Measurements from ENCODE around the gene EPHA10.

GRCh38 chr1:37680933-37681332 lies 84.0 kb downstream of the EPHA10 start:
- TF ChIP-seq CTCF (conservative IDR thresholded peaks at IDR 0.05; ENCODE audit: low read length), result no peak
- TF ChIP-seq EZH2phosphoT487 (IDR thresholded peaks at IDR 0.05; ENCODE audit: borderline replicate concordance), result no peak
